HepG2 (cell line): Measurements from ENCODE around the gene GRAMD4. TPM values are rescaled to one million over a fixed set of nuclear protein-coding genes. Genes with fewer than 3 reads are reported as not detected.

Experiments
- ATAC-seq: fragments of 200-7000 bp; cut with Tn5 transposase; 3 replicates; pipeline ENCODE4 v1.9.1; 2020; ENCODE audit warnings: mild to moderate bottlenecking, moderate library complexity
- BruUV-seq: library from RNA; stranded (reverse); fragments of 400-500 nt; replicated peaks from 2 replicates; lab custom pipeline; 2021; lab: Mats Ljungman, UMichigan
- CTCF ChIA-PET: fragments of 300-600 bp; formaldehyde crosslinking; extraction: SDS; loops from one replicate; lab custom pipeline; 2021; ENCODE audit warnings: low total read pairs, inconsistent platforms, low intra/inter-chr PET ratio; lab: Yijun Ruan, JAX
- POLR2A ChIA-PET: fragments of 350-600 bp; sonication (Branson Sonifier 250); formaldehyde crosslinking; loops from one replicate; lab custom pipeline; 2020; ENCODE audit warnings: antibody characterized with exemption, inconsistent platforms; lab: Yijun Ruan, JAX
- DNase-seq: peaks from one replicate; pipeline ENCODE4 v3.0.0-alpha.2; 2015; ENCODE audit warnings: low spot score
- FAIRE-seq: peaks from 3 replicates; lab custom pipeline; 2011; peaks lifted over from hg19 to GRCh38; lab: Jason Lieb, UNC
- H2AFZ ChIP-seq: one replicate; pipeline ENCODE4 v1.6.1; 2011; ENCODE audit warnings: low read length, inconsistent platforms
- H3K27ac ChIP-seq: fragments of 300-600 bp; 3 replicates; pipeline ENCODE4 v1.8.0; 2011; ENCODE audit warnings: mixed run types, mild to moderate bottlenecking, mixed read lengths, low read length, inconsistent platforms; ENCODE audit not compliant: insufficient read depth; ENCODE audit errors: extremely low read length
- H3K27me3 ChIP-seq, 2 experiments: fragments of 200-600 bp in 1 of 2; 2 replicates in 1 of 2; 3 replicates in 1 of 2; pipeline versions ENCODE4 v1.6.0 to v1.8.0; 2011; ENCODE audit warnings: low read length in 2 of 2, mild to moderate bottlenecking in 2 of 2, moderate library complexity in 2 of 2, inconsistent platforms in 1 of 2; ENCODE audit not compliant: insufficient read depth in 2 of 2, control insufficient read depth in 1 of 2
- H3K36me3 ChIP-seq, 2 experiments: fragments of 200-600 bp in 1 of 2; replicated peaks in 1 of 2; 2 replicates in 1 of 2; 3 replicates in 1 of 2; pipeline versions ENCODE4 v1.5.1 to v1.8.0; 2011; ENCODE audit warnings: low read length in 2 of 2, inconsistent platforms in 1 of 2; ENCODE audit not compliant: insufficient read depth in 2 of 2, control insufficient read depth in 1 of 2
- H3K4me1 ChIP-seq: 2 replicates; pipeline ENCODE4 v1.5.1; 2012; ENCODE audit warnings: low read length, inconsistent platforms; ENCODE audit not compliant: insufficient read depth
- H3K4me2 ChIP-seq: 2 replicates; pipeline ENCODE4 v1.6.0; 2011; ENCODE audit warnings: low read depth, low read length, inconsistent platforms
- H3K4me3 ChIP-seq, 3 experiments: fragments of 200-600 bp in 1 of 3; sonication (generic), shearing (Covaris generic) in 1 of 3; replicated peaks in 1 of 3; 2 replicates each; pipeline ENCODE4 v1.5.1; 2011 to 2016; ENCODE audit warnings: low read length in 3 of 3, inconsistent platforms in 2 of 3, low read depth in 2 of 3, mild to moderate bottlenecking in 2 of 3, control low read depth in 1 of 3, mixed read lengths in 1 of 3; ENCODE audit not compliant: insufficient read depth in 1 of 3
- H3K79me2 ChIP-seq: one replicate; pipeline ENCODE4 v1.6.1; 2011; ENCODE audit warnings: low read length, inconsistent platforms; ENCODE audit not compliant: insufficient read depth
- H3K9ac ChIP-seq: 2 replicates; pipeline ENCODE4 v1.6.0; 2011; ENCODE audit warnings: mild to moderate bottlenecking, low read depth, low read length, inconsistent platforms; ENCODE audit not compliant: insufficient read depth
- H3K9me3 ChIP-seq: 2 replicates; pipeline ENCODE4 v1.5.1; 2012; ENCODE audit warnings: mild to moderate bottlenecking, low read length
- H4K20me1 ChIP-seq: 2 replicates; pipeline ENCODE4 v1.6.0; 2011; ENCODE audit warnings: inconsistent platforms, mild to moderate bottlenecking, low read length, moderate library complexity; ENCODE audit not compliant: insufficient read depth
- GTF3A ChIP-seq: sonication (generic); formaldehyde crosslinking; conservative IDR thresholded peaks from 2 replicates; pipeline ENCODE4 v1.4.0; 2020; ENCODE audit warnings: mild to moderate bottlenecking, missing genetic modification reagents
- KLF15 ChIP-seq: sonication (generic); formaldehyde crosslinking; IDR thresholded peaks from 2 replicates; pipeline ENCODE4 v1.8.1; 2023; ENCODE audit warnings: borderline replicate concordance, mild to moderate bottlenecking, inconsistent platforms, missing genetic modification reagents, mixed read lengths
- KMT2A ChIP-seq: sonication (generic); formaldehyde crosslinking; IDR thresholded peaks from 2 replicates; pipeline ENCODE4 v1.4.0; 2020; ENCODE audit warnings: missing genetic modification reagents
- NFE2L1 ChIP-seq: sonication (generic); formaldehyde crosslinking; IDR thresholded peaks from 2 replicates; pipeline ENCODE4 v1.4.0; 2020; ENCODE audit warnings: missing genetic modification reagents, mild to moderate bottlenecking, borderline replicate concordance
- NR1H2 ChIP-seq: sonication (generic); formaldehyde crosslinking; IDR thresholded peaks from 2 replicates; pipeline ENCODE4 v1.8.1; 2022; ENCODE audit warnings: low read depth, missing genetic modification reagents, borderline replicate concordance
- PAX8 ChIP-seq: sonication (generic); formaldehyde crosslinking; IDR thresholded peaks from 2 replicates; pipeline ENCODE4 v1.8.0; 2022; ENCODE audit warnings: mild to moderate bottlenecking, missing genetic modification reagents, borderline replicate concordance
- TBP ChIP-seq: sonication (generic); formaldehyde crosslinking; IDR thresholded peaks from 2 replicates; pipeline ENCODE4 v1.5.0; 2020; ENCODE audit warnings: missing genetic modification reagents
- ZNF121 ChIP-seq: sonication (generic); formaldehyde crosslinking; IDR thresholded peaks from 2 replicates; pipeline ENCODE4 v1.5.0; 2020; ENCODE audit warnings: mild to moderate bottlenecking, missing genetic modification reagents
- ZNF501 ChIP-seq: sonication (generic); formaldehyde crosslinking; IDR thresholded peaks from 2 replicates; pipeline ENCODE4 v1.5.1; 2020; ENCODE audit warnings: mild to moderate bottlenecking, moderate library complexity, missing genetic modification reagents
- WGBS: methylation state at CpG from one replicate; pipeline ENCODE4 v1.1.6; 2017; ENCODE audit warnings: low lambda C conversion rate; 5-methylcytosine and 5-hydroxymethylcytosine counted together
- in situ Hi-C: cut with HindIII; loops from 2 replicates; pipeline ENCODE4 v1.10.0; 2017; ENCODE audit warnings: low pct_unique_long_range_greater_than_20kb; ENCODE audit not compliant: extremely low pct_ligation_motif_present
- intact Hi-C: fragments of 100-400 bp; cut with micrococcal nuclease; formaldehyde crosslinking; loops from one replicate; pipeline ENCODE4 v1.10.0; 2022; ENCODE audit not compliant: unreplicated experiment
- polyA plus RNA-seq, 8 experiments: library from polyadenylated mRNA; depleted of rRNA in 3 of 8; stranded (reverse) in 7 of 8; unstranded in 1 of 8; fragments of >200 nt; fragmentation: Illumina TruSeq in 4 of 8; extraction: Trizol in 4 of 8; gene quantifications; 2 replicates each; pipeline versions ENCODE4 v1.2.1 to v1.2.3, GENCODE V29; 2011 to 2016; ENCODE audit warnings: low read depth in 4 of 8, missing spikeins in 1 of 8, mixed read lengths in 1 of 8; ENCODE audit not compliant: insufficient read depth in 1 of 8
- total RNA-seq, 5 experiments: library from RNA; depleted of rRNA; stranded (reverse); fragments of >200 nt; fragmentation: Illumina TruSeq; extraction: Trizol; gene quantifications; 2 replicates each; pipeline ENCODE4 v1.2.3, GENCODE V29; 2016; ENCODE audit warnings: low read depth in 1 of 5
- TF ChIP-seq, protein P1 (sequence below): conservative IDR thresholded peaks from 2 replicates; pipeline ENCODE4 v1.6.1; 2018; ENCODE audit warnings: missing genetic modification reagents
- TF ChIP-seq, protein P2 (sequence below): sonication (generic); formaldehyde crosslinking; conservative IDR thresholded peaks from 2 replicates; pipeline ENCODE4 v1.8.0; 2022; ENCODE audit warnings: low read depth, missing genetic modification reagents
- TF ChIP-seq, protein P3 (sequence below): sonication (generic); formaldehyde crosslinking; IDR thresholded peaks from 2 replicates; pipeline ENCODE4 v1.8.0; 2022; ENCODE audit warnings: missing genetic modification reagents, mild to moderate bottlenecking, borderline replicate concordance

Gene GRAMD4
- total and polyA plus RNA-seq, 2 of the 13 experiments (the other 11 are each of a cell fraction or from before 2014, with no cell fraction given): 15.2 to 15.7 TPM

DNA sequence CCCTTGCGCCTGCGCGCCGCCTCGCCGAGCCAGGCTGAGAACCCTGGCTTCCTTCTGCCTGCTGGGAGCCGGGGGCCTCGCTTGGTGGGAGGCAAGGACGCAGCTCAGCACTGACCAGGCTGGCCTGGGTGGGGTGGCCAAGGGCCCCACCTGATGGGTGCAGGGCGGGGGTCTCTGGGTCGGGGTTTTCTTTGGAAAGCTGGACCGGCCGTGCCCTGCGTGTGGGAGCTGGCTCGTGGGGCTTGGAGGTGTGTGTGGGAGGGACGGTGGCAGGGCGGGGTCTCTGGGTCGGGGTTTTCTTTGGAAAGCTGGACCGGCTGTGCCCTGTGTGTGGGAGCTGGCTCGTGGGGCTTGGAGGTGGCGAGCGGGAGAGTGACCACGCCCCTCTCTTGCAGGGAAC, 6.2 kb downstream of the GRAMD4 start:
- H3K79me2 ChIP-seq: no peaks in the 10 kb centered on the region
- in situ Hi-C loops: no loop called here
- no peak overlapping the region for H3K27ac ChIP-seq
- H3K27me3 ChIP-seq: no peaks in the 10 kb centered on the region
- CTCF ChIA-PET: no interaction called here
- H2AFZ ChIP-seq: no peak overlapping the region
- H3K9me3 ChIP-seq: no peaks in the 10 kb centered on the region
- ATAC-seq (no peak), FAIRE-seq (no peak)
- intact Hi-C loops: no loop called here
- BruUV-seq: no TSS peak
- no peak overlapping the region for H3K4me2 ChIP-seq
- POLR2A ChIA-PET: no interaction called here
- no peak overlapping the region for H3K9ac ChIP-seq
- H4K20me1 ChIP-seq: no peaks in the 10 kb centered on the region
- H3K4me1 ChIP-seq: no peaks in the 10 kb centered on the region
- no peaks in the 10 kb centered on the region; a peak in 2 of 5 replicates for H3K36me3 ChIP-seq
- no peak overlapping the region for H3K4me3 ChIP-seq
- TF ChIP-seq NR1H2 (CRISPR knock-in tag): no peak
- TF ChIP-seq, all 625 proteins: peak for 0
- 94% methylated on average over 16 of the region's 23 CpGs for WGBS
- no peak for DNase-seq

DNA sequence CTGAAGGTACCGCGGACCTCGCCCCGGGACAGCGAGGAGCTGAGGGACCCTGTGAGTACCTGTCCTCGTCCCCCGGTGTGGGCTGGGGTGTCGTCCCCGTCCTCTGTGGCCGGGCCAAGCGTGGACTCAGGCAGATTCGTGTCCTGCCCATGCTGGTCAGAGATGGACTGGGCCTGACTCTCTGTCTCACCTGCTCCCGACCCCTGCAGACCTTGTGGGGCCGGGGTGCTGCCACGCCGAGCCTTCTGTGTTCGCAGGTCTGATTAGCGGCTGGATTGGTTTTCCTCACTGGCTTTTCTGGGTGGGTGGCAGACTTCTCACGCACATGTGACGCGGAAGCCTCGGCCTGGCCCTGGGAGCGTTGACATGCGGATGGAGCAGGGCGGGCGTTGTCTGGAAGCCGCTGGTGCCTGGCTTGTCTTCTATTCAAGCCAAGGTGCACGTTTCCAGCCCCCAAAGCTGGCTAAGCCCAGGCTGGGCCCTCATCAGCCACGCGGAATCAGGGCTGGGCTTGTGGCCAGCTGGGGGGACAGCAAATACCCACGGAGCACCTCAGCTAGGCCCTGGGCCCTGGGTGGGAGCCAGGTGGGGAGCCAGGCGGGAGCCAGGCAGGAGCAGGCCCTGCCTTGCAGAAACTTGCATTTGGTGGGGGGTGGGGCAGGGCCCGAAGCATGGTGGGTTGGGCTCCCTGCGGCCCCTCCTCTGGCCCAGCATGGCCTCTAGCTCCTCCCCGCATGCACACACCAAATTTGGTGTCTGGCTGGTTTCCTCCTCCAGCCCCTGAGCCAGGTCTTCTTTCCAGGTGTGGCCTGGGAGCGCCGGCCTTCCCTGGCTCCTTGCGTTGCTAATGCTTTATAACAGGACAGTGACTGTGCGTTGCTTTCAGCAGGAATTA, 7.0 kb downstream of the GRAMD4 start:
- Histone ChIP-seq H3K36me3 (no peaks in the 10 kb centered on the region; a peak in 2 of 5 replicates), H3K4me2 (no peak overlapping the region), H3K9me3 (no peaks in the 10 kb centered on the region), H3K9ac (no peak overlapping the region), H4K20me1 (no peaks in the 10 kb centered on the region), H2AFZ (no peak overlapping the region), H3K4me1 (no peaks in the 10 kb centered on the region), H3K4me3 (no peak overlapping the region), H3K79me2 (no peaks in the 10 kb centered on the region), H3K27me3 (no peaks in the 10 kb centered on the region), H3K27ac (no peak overlapping the region)
- ChIA-PET POLR2A (no interaction called here), CTCF (no interaction called here)
- DNase-seq (no peak), ATAC-seq (no peak), FAIRE-seq (no peak)
- intact Hi-C loops (no loop called here), in situ Hi-C loops (no loop called here)
- TF ChIP-seq KMT2A (CRISPR knock-in tag) (no peak), KLF15 (CRISPR knock-in tag) (no peak), TBP (CRISPR knock-in tag) (no peak), ZNF501 (CRISPR knock-in tag) (no peak), PAX8 (CRISPR knock-in tag) (no peak), NFE2L1 (CRISPR knock-in tag) (no peak), ZNF121 (CRISPR knock-in tag) (no peak), GTF3A (no peak)
- TF ChIP-seq, protein P1, sequence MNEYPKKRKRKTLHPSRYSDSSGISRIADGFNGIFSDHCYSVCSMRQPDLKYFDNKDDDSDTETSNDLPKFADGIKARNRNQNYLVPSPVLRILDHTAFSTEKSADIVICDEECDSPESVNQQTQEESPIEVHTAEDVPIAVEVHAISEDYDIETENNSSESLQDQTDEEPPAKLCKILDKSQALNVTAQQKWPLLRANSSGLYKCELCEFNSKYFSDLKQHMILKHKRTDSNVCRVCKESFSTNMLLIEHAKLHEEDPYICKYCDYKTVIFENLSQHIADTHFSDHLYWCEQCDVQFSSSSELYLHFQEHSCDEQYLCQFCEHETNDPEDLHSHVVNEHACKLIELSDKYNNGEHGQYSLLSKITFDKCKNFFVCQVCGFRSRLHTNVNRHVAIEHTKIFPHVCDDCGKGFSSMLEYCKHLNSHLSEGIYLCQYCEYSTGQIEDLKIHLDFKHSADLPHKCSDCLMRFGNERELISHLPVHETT (CRISPR knock-in tag): no peak
- TF ChIP-seq, protein P2, sequence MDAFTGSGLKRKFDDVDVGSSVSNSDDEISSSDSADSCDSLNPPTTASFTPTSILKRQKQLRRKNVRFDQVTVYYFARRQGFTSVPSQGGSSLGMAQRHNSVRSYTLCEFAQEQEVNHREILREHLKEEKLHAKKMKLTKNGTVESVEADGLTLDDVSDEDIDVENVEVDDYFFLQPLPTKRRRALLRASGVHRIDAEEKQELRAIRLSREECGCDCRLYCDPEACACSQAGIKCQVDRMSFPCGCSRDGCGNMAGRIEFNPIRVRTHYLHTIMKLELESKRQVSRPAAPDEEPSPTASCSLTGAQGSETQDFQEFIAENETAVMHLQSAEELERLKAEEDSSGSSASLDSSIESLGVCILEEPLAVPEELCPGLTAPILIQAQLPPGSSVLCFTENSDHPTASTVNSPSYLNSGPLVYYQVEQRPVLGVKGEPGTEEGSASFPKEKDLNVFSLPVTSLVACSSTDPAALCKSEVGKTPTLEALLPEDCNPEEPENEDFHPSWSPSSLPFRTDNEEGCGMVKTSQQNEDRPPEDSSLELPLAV: no peak
- TF ChIP-seq, protein P3, sequence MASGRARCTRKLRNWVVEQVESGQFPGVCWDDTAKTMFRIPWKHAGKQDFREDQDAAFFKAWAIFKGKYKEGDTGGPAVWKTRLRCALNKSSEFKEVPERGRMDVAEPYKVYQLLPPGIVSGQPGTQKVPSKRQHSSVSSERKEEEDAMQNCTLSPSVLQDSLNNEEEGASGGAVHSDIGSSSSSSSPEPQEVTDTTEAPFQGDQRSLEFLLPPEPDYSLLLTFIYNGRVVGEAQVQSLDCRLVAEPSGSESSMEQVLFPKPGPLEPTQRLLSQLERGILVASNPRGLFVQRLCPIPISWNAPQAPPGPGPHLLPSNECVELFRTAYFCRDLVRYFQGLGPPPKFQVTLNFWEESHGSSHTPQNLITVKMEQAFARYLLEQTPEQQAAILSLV: no peak
- no TSS peak for BruUV-seq
- 95% methylated on average over 30 of the region's 39 CpGs for WGBS
